SK-N-MC (cell line): ENCODE measurements around the gene CLASP1.
"Not testable (repeated sequence)": the region's sequence is repeated elsewhere in the genome, so short reads cannot be mapped to it uniquely, and the experiment has no call there.

Source experiments
- DNase-seq: peaks from one replicate; pipeline ENCODE4 v3.0.0-alpha.2; 2011; ENCODE audit warnings: low read depth, low spot score
- H3K27ac ChIP-seq: fragments of 200-600 bp; sonication (generic); 2 replicates; pipeline ENCODE4 v1.5.1; 2016; ENCODE audit warnings: mixed run types
- H3K36me3 ChIP-seq: fragments of 200-600 bp; sonication (generic); 2 replicates; pipeline ENCODE4 v1.6.1; 2017; ENCODE audit warnings: antibody characterized with exemption, low read length, mixed read lengths; ENCODE audit not compliant: insufficient read depth
- H3K4me3 ChIP-seq: fragments of 200-600 bp; sonication (generic); 2 replicates; pipeline ENCODE4 v1.5.1; 2016
- H3K9ac ChIP-seq: fragments of 200-600 bp; sonication (generic); 2 replicates; pipeline ENCODE4 v1.8.0; 2017; ENCODE audit warnings: mixed run types, mixed read lengths; ENCODE audit not compliant: insufficient read length
- H3K9me3 ChIP-seq: fragments of 200-600 bp; sonication (generic); 2 replicates; pipeline ENCODE4 v1.6.1; 2017; ENCODE audit warnings: low read depth, mild to moderate bottlenecking, antibody characterized with exemption, low read length, moderate library complexity, mixed read lengths
- EZH2 ChIP-seq: fragments of 200-600 bp; sonication (generic); IDR thresholded peaks from one replicate; pipeline ENCODE4 v1.6.1; 2017; ENCODE audit warnings: antibody characterized with exemption
- FOXP2 ChIP-seq: optimal IDR thresholded peaks from 2 replicates; pipeline ENCODE3; 2011; ENCODE audit warnings: mild to moderate bottlenecking, moderate library complexity; ENCODE audit not compliant: insufficient read depth; ENCODE audit errors: extremely low read length, control extremely low read depth
- POLR2AphosphoS5 ChIP-seq: IDR thresholded peaks from 2 replicates; pipeline ENCODE4 v1.6.1; 2012; ENCODE audit warnings: mild to moderate bottlenecking, low read depth, low read length, borderline replicate concordance

The CLASP1 gene

GRCh38 chr2:121649149-121649595 is at the start of gene CLASP1:
CLASP1 (minus strand) TSS chr2:121649462; CDS start chr2:121605895, 43,567 bp downstream.
- Histone ChIP-seq H3K36me3 (no peaks in the 10 kb centered on the region), H3K27ac (peak within 1 kb of the TSS; percentile 96), H3K9me3 (no peaks in the 10 kb centered on the region), H3K4me3 (peak within 1 kb of the TSS; percentile 86), H3K9ac (peak within 1 kb of the TSS; percentile 95)
- TF ChIP-seq FOXP2, result no peak
- no peak for TF ChIP-seq EZH2
- no peak for TF ChIP-seq POLR2AphosphoS5
- DNase-seq, result no peak

GRCh38 chr2:121698318-121698930 is 49.2 kb upstream of the CLASP1 start:
- H3K9ac ChIP-seq, result no peak overlapping the region
- H3K27ac ChIP-seq, result no peak overlapping the region
- TF ChIP-seq EZH2 (no peak), FOXP2 (no peak), POLR2AphosphoS5 (no peak)
- H3K36me3 ChIP-seq, result no peaks in the 10 kb centered on the region
- no peaks in the 10 kb centered on the region for H3K9me3 ChIP-seq
- DNase-seq, result no peak
- no peak overlapping the region for H3K4me3 ChIP-seq

GRCh38 chr2:121697108-121697631 is 47.9 kb upstream of the CLASP1 start:
- TF ChIP-seq FOXP2 (no peak), POLR2AphosphoS5 (no peak), EZH2 (no peak)
- no peaks in the 10 kb centered on the region for H3K9me3 ChIP-seq
- H3K36me3 ChIP-seq, result no peaks in the 10 kb centered on the region
- DNase-seq, result no peak
- no peak overlapping the region for H3K9ac ChIP-seq
- H3K4me3 ChIP-seq, result no peak overlapping the region
- no peak overlapping the region for H3K27ac ChIP-seq

GRCh38 chr2:121696410-121696930 is 47.2 kb upstream of the CLASP1 start:
- H3K36me3 ChIP-seq, result no peaks in the 10 kb centered on the region
- no peaks in the 10 kb centered on the region for H3K9me3 ChIP-seq
- no peak for TF ChIP-seq POLR2AphosphoS5
- no peak overlapping the region for H3K27ac ChIP-seq
- DNase-seq, result no peak
- H3K9ac ChIP-seq, result no peak overlapping the region
- H3K4me3 ChIP-seq, result no peak overlapping the region

- Histone ChIP-seq H3K27ac (no peak overlapping the region), H3K36me3 (no peaks in the 10 kb centered on the region)
- TF ChIP-seq EZH2, result no peak
- no peak for TF ChIP-seq FOXP2
- no peak for TF ChIP-seq POLR2AphosphoS5
Measured at GRCh38 chr2:121695171-121695451, 45.8 kb upstream of the CLASP1 start.

GRCh38 chr2:121694398-121695170 is 45.3 kb upstream of the CLASP1 start:
- Histone ChIP-seq H3K4me3 (no peak overlapping the region), H3K27ac (no peak overlapping the region), H3K36me3 (no peaks in the 10 kb centered on the region), H3K9me3 (no peaks in the 10 kb centered on the region), H3K9ac (no peak overlapping the region)
- no peak for DNase-seq
- TF ChIP-seq POLR2AphosphoS5 (no peak), FOXP2 (no peak), EZH2 (no peak)

More at GRCh38 chr2:121695171-121695451, 45.8 kb upstream of the CLASP1 start:
- no peak for DNase-seq
- Histone ChIP-seq H3K9me3 (no peaks in the 10 kb centered on the region), H3K9ac (no peak overlapping the region), H3K4me3 (no peak overlapping the region)

GRCh38 chr2:121690572-121690971 is 41.3 kb upstream of the CLASP1 start:
- H3K9ac ChIP-seq, H3K27ac ChIP-seq, DNase-seq, H3K36me3 ChIP-seq, H3K4me3 ChIP-seq, H3K9me3 ChIP-seq: not testable (repeated sequence)

- Histone ChIP-seq H3K36me3 (no peaks in the 10 kb centered on the region), H3K4me3 (no peak overlapping the region), H3K9ac (no peak overlapping the region), H3K27ac (no peak overlapping the region), H3K9me3 (no peaks in the 10 kb centered on the region)
- TF ChIP-seq EZH2 (no peak), FOXP2 (no peak), POLR2AphosphoS5 (no peak)
- no peak for DNase-seq
Measured at GRCh38 chr2:121690095-121690494, 40.8 kb upstream of the CLASP1 start.
